Mucosa of rectum (tissue), 2 donors: ENCODE data around the gene ATRNL1.

Experiments
- H3K27ac ChIP-seq, 2 donors: one replicate each; pipeline ENCODE4 v1.7.0; 2013; ENCODE audit warnings: inconsistent platforms in 2 of 2, low read depth in 2 of 2, low read length in 2 of 2
- H3K27me3 ChIP-seq, 2 donors: one replicate each; pipeline ENCODE4 v1.7.0; 2013; ENCODE audit warnings: low read length in 2 of 2; ENCODE audit not compliant: control insufficient read depth in 2 of 2, insufficient read depth in 2 of 2
- H3K36me3 ChIP-seq, 2 donors: one replicate each; pipeline ENCODE4 v1.7.0; 2013; ENCODE audit warnings: low read length in 2 of 2; ENCODE audit not compliant: control insufficient read depth in 2 of 2, insufficient read depth in 2 of 2
- H3K4me1 ChIP-seq, 2 donors: one replicate each; pipeline ENCODE4 v1.7.0; 2013; ENCODE audit warnings: low read length in 2 of 2, mild to moderate bottlenecking in 1 of 2; ENCODE audit not compliant: control insufficient read depth in 2 of 2, insufficient read depth in 2 of 2
- H3K4me3 ChIP-seq, 2 donors: one replicate each; pipeline ENCODE4 v1.7.0; 2013; ENCODE audit warnings: low read length in 2 of 2
- H3K9ac ChIP-seq, 2 donors: one replicate each; pipeline ENCODE4 v1.7.0; 2013; ENCODE audit warnings: low read length in 2 of 2, low read depth in 1 of 2, mild to moderate bottlenecking in 1 of 2
- H3K9me3 ChIP-seq, 2 donors: one replicate each; pipeline ENCODE4 v1.7.0; 2013; ENCODE audit warnings: low read length in 2 of 2; ENCODE audit not compliant: control insufficient read depth in 2 of 2
- donor health status: healthy.
- donor health status: Normal muscosa, but diverticular disease.

Gene ATRNL1

GRCh38 chr10:115861864-115862263 lies 768.7 kb downstream of the ATRNL1 start:
- H3K9me3 ChIP-seq, result no peaks in the 10 kb centered on the region
- no peak overlapping the region for H3K4me3 ChIP-seq
- H3K36me3 ChIP-seq, result no peaks in the 10 kb centered on the region
- no peaks in the 10 kb centered on the region for H3K27me3 ChIP-seq
- no peaks in the 10 kb centered on the region for H3K4me1 ChIP-seq
- H3K9ac ChIP-seq, result no peak overlapping the region
- H3K27ac ChIP-seq, result no peak overlapping the region

GRCh38 chr10:115866174-115866573 lies 773.0 kb downstream of the ATRNL1 start:
- Histone ChIP-seq H3K9ac (no peak overlapping the region), H3K4me3 (no peak overlapping the region), H3K4me1 (no peaks in the 10 kb centered on the region), H3K36me3 (no peaks in the 10 kb centered on the region), H3K27ac (no peak overlapping the region), H3K27me3 (no peaks in the 10 kb centered on the region), H3K9me3 (no peaks in the 10 kb centered on the region)

GRCh38 chr10:115866691-115867090 lies 773.5 kb downstream of the ATRNL1 start:
- no peak overlapping the region for H3K4me3 ChIP-seq
- no peak overlapping the region for H3K27ac ChIP-seq
- H3K9ac ChIP-seq, result no peak overlapping the region
- no peaks in the 10 kb centered on the region for H3K4me1 ChIP-seq
- H3K36me3 ChIP-seq, result no peaks in the 10 kb centered on the region
- H3K9me3 ChIP-seq, result no peaks in the 10 kb centered on the region
- no peaks in the 10 kb centered on the region for H3K27me3 ChIP-seq

GRCh38 chr10:115867305-115867704 lies 774.1 kb downstream of the ATRNL1 start:
- H3K9ac ChIP-seq, result no peak overlapping the region
- no peaks in the 10 kb centered on the region for H3K27me3 ChIP-seq
- no peaks in the 10 kb centered on the region for H3K9me3 ChIP-seq
- H3K36me3 ChIP-seq, result no peaks in the 10 kb centered on the region
- H3K27ac ChIP-seq, result no peak overlapping the region
- no peak overlapping the region for H3K4me3 ChIP-seq
- H3K4me1 ChIP-seq, result no peaks in the 10 kb centered on the region

GRCh38 chr10:115871855-115872254 lies 778.7 kb downstream of the ATRNL1 start:
- Histone ChIP-seq H3K27ac (no peak overlapping the region), H3K4me3 (no peak overlapping the region), H3K9ac (no peak overlapping the region), H3K9me3 (no peaks in the 10 kb centered on the region), H3K36me3 (no peaks in the 10 kb centered on the region), H3K4me1 (no peaks in the 10 kb centered on the region), H3K27me3 (no peaks in the 10 kb centered on the region)

GRCh38 chr10:115875172-115875571 lies 782.0 kb downstream of the ATRNL1 start:
- H3K9ac ChIP-seq, result no peak overlapping the region
- no peaks in the 10 kb centered on the region for H3K9me3 ChIP-seq
- no peaks in the 10 kb centered on the region for H3K4me1 ChIP-seq
- no peaks in the 10 kb centered on the region for H3K27me3 ChIP-seq
- no peak overlapping the region for H3K27ac ChIP-seq
- H3K4me3 ChIP-seq, result no peak overlapping the region
- no peaks in the 10 kb centered on the region for H3K36me3 ChIP-seq

GRCh38 chr10:115879372-115880089 lies 786.4 kb downstream of the ATRNL1 start:
- Histone ChIP-seq H3K27me3 (no peaks in the 10 kb centered on the region), H3K9me3 (no peaks in the 10 kb centered on the region), H3K36me3 (no peaks in the 10 kb centered on the region), H3K27ac (no peak overlapping the region), H3K4me1 (no peaks in the 10 kb centered on the region), H3K4me3 (no peak overlapping the region), H3K9ac (no peak overlapping the region)

GRCh38 chr10:115882021-115882420 lies 788.9 kb downstream of the ATRNL1 start:
- H3K36me3 ChIP-seq, result no peaks in the 10 kb centered on the region
- H3K4me1 ChIP-seq, result no peaks in the 10 kb centered on the region
- no peak overlapping the region for H3K4me3 ChIP-seq
- no peaks in the 10 kb centered on the region for H3K27me3 ChIP-seq
- H3K9me3 ChIP-seq, result no peaks in the 10 kb centered on the region
- no peak overlapping the region for H3K9ac ChIP-seq
- H3K27ac ChIP-seq, result no peak overlapping the region

- Histone ChIP-seq H3K4me1 (no peaks in the 10 kb centered on the region), H3K9ac (no peak overlapping the region), H3K27me3 (no peaks in the 10 kb centered on the region), H3K36me3 (no peaks in the 10 kb centered on the region), H3K27ac (no peak overlapping the region), H3K4me3 (no peak overlapping the region), H3K9me3 (no peaks in the 10 kb centered on the region)
These were observed 790.2 kb downstream of the ATRNL1 start for GRCh38 chr10:115883372-115883771.

- H3K36me3 ChIP-seq, result no peaks in the 10 kb centered on the region
- H3K9me3 ChIP-seq, result no peaks in the 10 kb centered on the region
- no peaks in the 10 kb centered on the region for H3K4me1 ChIP-seq
- no peak overlapping the region for H3K9ac ChIP-seq
- no peak overlapping the region for H3K4me3 ChIP-seq
- H3K27ac ChIP-seq, result no peak overlapping the region
- no peaks in the 10 kb centered on the region for H3K27me3 ChIP-seq
These were observed 791.2 kb downstream of the ATRNL1 start for GRCh38 chr10:115884331-115884730.
